Heart left ventricle (tissue), 16 donors: ENCODE data around the gene INO80C. TPM values are rescaled to one million over a fixed set of nuclear protein-coding genes. Genes with fewer than 3 reads are reported as not detected.

Source experiments
- ATAC-seq, 4 donors: fragments of 200-7000 bp; cut with Tn5 transposase; one replicate each; pipeline ENCODE4 v1.9.1; 2020 to 2022; ENCODE audit warnings: moderate library complexity in 4 of 4, mild to moderate bottlenecking in 3 of 4, moderate number of reproducible peaks in 1 of 4
- DNase-seq, 5 donors: peaks; one replicate each; pipeline ENCODE4 v3.0.0-alpha.2; 2020
- H3K27ac ChIP-seq, 12 donors: fragments of 200-600 bp; sonication (generic) in 4 of 12; one replicate each; pipeline versions ENCODE4 v1.5.0 to v1.8.0; 2016 to 2022; ENCODE audit warnings: mild to moderate bottlenecking in 2 of 12
- H3K27me3 ChIP-seq, 9 donors: fragments of 200-600 bp; sonication (generic) in 2 of 9; one replicate each; pipeline versions ENCODE4 v1.5.1 to v1.8.0; 2016 to 2022; ENCODE audit warnings: mild to moderate bottlenecking in 3 of 9
- H3K36me3 ChIP-seq, 9 donors: fragments of 200-600 bp; sonication (generic) in 2 of 9; one replicate each; pipeline versions ENCODE4 v1.5.0 to v1.8.0; 2018 to 2022; ENCODE audit warnings: mild to moderate bottlenecking in 2 of 9
- H3K4me1 ChIP-seq, 12 donors: fragments of 200-600 bp; sonication (generic) in 4 of 12; one replicate each; pipeline versions ENCODE4 v1.5.0 to v1.8.0; 2016 to 2022; ENCODE audit warnings: mild to moderate bottlenecking in 3 of 12
- H3K4me3 ChIP-seq, 12 donors: fragments of 200-600 bp; sonication (generic) in 4 of 12; one replicate each; pipeline versions ENCODE4 v1.5.0 to v1.8.0; 2017 to 2022; ENCODE audit warnings: mild to moderate bottlenecking in 9 of 12, moderate library complexity in 4 of 12
- H3K9me3 ChIP-seq, 12 donors: fragments of 200-600 bp; sonication (generic) in 4 of 12; one replicate each; pipeline versions ENCODE4 v1.5.0 to v1.8.0; 2016 to 2022; ENCODE audit warnings: mild to moderate bottlenecking in 1 of 12
- CTCF ChIP-seq, 12 donors: fragments of 200-600 bp; sonication (generic) in 4 of 12; IDR thresholded peaks; one replicate each; pipeline versions ENCODE4 v1.5.0 to v1.8.0; 2018 to 2022; ENCODE audit warnings: antibody characterized with exemption in 12 of 12, mild to moderate bottlenecking in 5 of 12
- POLR2A ChIP-seq, 2 donors: fragments of 450-650 bp; IDR thresholded peaks; one replicate each; pipeline ENCODE4 v1.6.1; 2017; ENCODE audit warnings: antibody characterized with exemption in 2 of 2, mild to moderate bottlenecking in 2 of 2, moderate library complexity in 2 of 2
- WGBS, 4 donors: extraction: QIAGEN DNeasy Blood & Tissue Kit in 2 of 4; methylation state at CpG; one replicate each; pipeline versions ENCODE4 v1.1.5 to v1.1.7; 2013 to 2018; 5-methylcytosine and 5-hydroxymethylcytosine counted together
- intact Hi-C, 10 donors: fragments of 100-400 bp; cut with DNase I; formaldehyde crosslinking; loops; one replicate each; pipeline versions ENCODE4 v1.11.1 to v1.14.2; 2022
- polyA plus RNA-seq, 2 donors: library from polyadenylated mRNA; stranded (reverse); fragments of 200-250 nt; gene quantifications; one replicate each; pipeline ENCODE4 v1.2.3, GENCODE V29; 2013
- total RNA-seq, 9 donors: library from RNA; depleted of rRNA in 2 of 9; stranded (reverse); fragments of >200 nt in 2 of 9; fragmentation: NEBNext Ultra II Directional in 3 of 9; extraction: Animal tissue kit (Norgen Biotek cat#: 25700) in 3 of 9; gene quantifications; one replicate each; pipeline versions ENCODE4 v1.1.0 to v1.2.4, GENCODE V29; 2016 to 2023
- donor health status: ischemic (EF 13 %, LVEDD 7.1; RV severe dilation, severe dysfunction).
- donor health status: healthy with polysubstance abuse.
- donor health status: DM: no; HTN: yes; CAD: no.
- donor health status: DM: no; HTN: no; CAD: no.
- donor health status: ischemic (EF 25% LVEDD 6.9; RV normal size, moderate dysfunction).
- donor health status: ischemic (EF 25% LVEDD 5.7; RV mildly dilated, moderate dysfunction).
- donor health status: healthy.
- donor health status: DM: yes; HTN: yes; CAD: no.
- donor health status: ischemic (EF 35%, LVEDD 5.7; RV mildly dilated, moderate dysfunction).
- donor health status: nonischemic (EF 11% LVEDD 7.7; RV severe dilation, severe dysfunction).
- donor health status: DM: yes; HTN: yes; CAD: no.
- donor health status: PGD.
- donor health status: ischemic (EF 29% LVEDD 5.4; RV normal size, mild dysfunction).
- donor health status: nonischemic (EF 23%, LVEDD 6.1; RV moderate dilation, normal function).

INO80C gene
- total and polyA plus RNA-seq, 11 donors = 5.6 to 29.0 (median 22.3) TPM

GRCh38 chr18:35519148-35519899, 21.6 kb upstream of the INO80C start:
- H3K36me3 ChIP-seq = no peaks in the 10 kb centered on the region
- no peak for TF ChIP-seq POLR2A (IDR thresholded peaks at IDR 0.05)
- TF ChIP-seq CTCF (IDR thresholded peaks at IDR 0.05) = no peak
- H3K4me3 ChIP-seq = no peak overlapping the region
- intact Hi-C loops = loop anchor here in 2 of 10 donors (5.0 to 10.0 kb wide), 2 partner anchors 63 to 285 kb away; partner anchors contain the start of gene GALNT1 (in 1 of the 2)
- WGBS, 4 donors = 76 to 84% (median 82%) methylated on average over 7 of the region's 7 CpGs
- DNase-seq (no peak), ATAC-seq (no peak)
- H3K27me3 ChIP-seq = no peaks in the 10 kb centered on the region
- H3K27ac ChIP-seq = no peak overlapping the region
- H3K9me3 ChIP-seq = no peaks in the 10 kb centered on the region
- H3K4me1 ChIP-seq = peaks cover 0 to 40% (median 12%) of the 10 kb centered on the region in 12 donors

DNA sequence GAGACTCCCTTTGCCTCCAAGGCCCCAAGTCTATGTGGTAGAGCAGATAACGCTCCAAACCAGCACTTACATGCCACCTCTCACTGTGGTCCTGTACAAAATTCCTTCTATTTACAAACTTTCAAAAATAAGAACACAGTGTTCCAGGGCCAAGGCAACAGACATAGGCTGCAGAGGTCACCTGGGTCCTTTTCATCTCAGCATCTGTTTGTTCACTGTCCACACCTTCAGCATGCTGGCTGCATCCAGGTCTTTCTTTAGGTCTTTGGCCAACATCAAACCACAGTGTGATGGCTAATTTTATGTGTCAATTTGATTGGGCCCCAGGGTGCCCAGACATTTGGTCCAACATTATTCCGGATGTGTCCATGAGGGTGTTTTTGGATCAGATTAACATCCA, 20.0 kb upstream of the INO80C start:
- peaks cover 0 to 34% (median 14%) of the 10 kb centered on the region in 12 donors for H3K4me1 ChIP-seq
- ATAC-seq = no peak
- H3K4me3 ChIP-seq = no peak overlapping the region
- DNase-seq = no peak
- no peaks in the 10 kb centered on the region for H3K36me3 ChIP-seq
- TF ChIP-seq CTCF (IDR thresholded peaks at IDR 0.05) (no peak), POLR2A (IDR thresholded peaks at IDR 0.05) (no peak)
- no peaks in the 10 kb centered on the region for H3K9me3 ChIP-seq
- H3K27ac ChIP-seq = peak overlapping the region in 1 of 12 donors; percentile 46
- WGBS, 4 donors = 96 to 100% (median 97%) methylated on average over 2 of the region's 2 CpGs
- intact Hi-C loops = loop anchor here in 2 of 10 donors (5.0 to 10.0 kb wide), 2 partner anchors 65 to 283 kb away; partner anchors contain the start of gene GALNT1 (in 1 of the 2)
- H3K27me3 ChIP-seq = no peaks in the 10 kb centered on the region

GRCh38 chr18:35516789-35517188, 19.0 kb upstream of the INO80C start:
- peak overlapping the region in 7 of 12 donors; percentile 5 to 59 (median 22) for H3K27ac ChIP-seq
- ATAC-seq (peak in 1 of 4 donors; percentile 63), DNase-seq (peak in 1 of 5 donors; percentile 41)
- no peaks in the 10 kb centered on the region for H3K9me3 ChIP-seq
- TF ChIP-seq CTCF (IDR thresholded peaks at IDR 0.05) (no peak), POLR2A (IDR thresholded peaks at IDR 0.05) (no peak)
- H3K36me3 ChIP-seq = no peaks in the 10 kb centered on the region
- no peak overlapping the region for H3K4me3 ChIP-seq
- WGBS, 4 donors = 52 to 71% (median 64%) methylated on average over 3 of the region's 3 CpGs
- peaks cover 0 to 29% (median 14%) of the 10 kb centered on the region in 12 donors for H3K4me1 ChIP-seq
- intact Hi-C loops = loop anchor here in 2 of 10 donors (5.0 to 10.0 kb wide), 2 partner anchors 66 to 282 kb away; partner anchors contain the start of gene GALNT1 (in 1 of the 2)
- no peaks in the 10 kb centered on the region for H3K27me3 ChIP-seq

DNA sequence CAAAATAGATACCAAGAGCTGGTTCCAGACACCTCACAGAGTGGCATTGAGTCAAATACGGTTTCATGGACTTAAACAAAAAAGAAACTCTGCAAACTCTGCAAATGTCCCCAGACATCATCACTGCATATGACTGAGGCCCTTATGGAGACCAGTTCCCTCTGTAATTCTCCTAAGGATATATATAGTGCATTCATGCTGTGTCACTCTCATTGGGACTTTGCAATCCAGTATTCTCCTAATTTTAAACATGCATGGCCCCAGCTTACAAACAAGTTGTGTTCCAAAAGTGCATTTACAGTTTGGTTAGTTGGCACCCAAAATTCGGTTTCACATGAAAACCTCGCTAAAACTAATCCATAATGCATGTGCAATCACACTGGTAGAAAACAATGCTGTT, 18.6 kb upstream of the INO80C start:
- TF ChIP-seq CTCF (IDR thresholded peaks at IDR 0.05) (no peak), POLR2A (IDR thresholded peaks at IDR 0.05) (no peak)
- ATAC-seq (no peak), DNase-seq (no peak)
- intact Hi-C loops = loop anchor here in 2 of 10 donors (5.0 to 10.0 kb wide), 2 partner anchors 66 to 282 kb away; partner anchors contain the start of gene GALNT1 (in 1 of the 2)
- WGBS, 4 donors = 70 to 92% (median 84%) methylated on average over 3 of the region's 3 CpGs
- peak overlapping the region in 5 of 12 donors; percentile 5 to 44 (median 32) for H3K27ac ChIP-seq
- H3K4me1 ChIP-seq = peaks cover 0 to 29% (median 14%) of the 10 kb centered on the region in 12 donors
- no peaks in the 10 kb centered on the region for H3K27me3 ChIP-seq
- H3K36me3 ChIP-seq = no peaks in the 10 kb centered on the region
- H3K4me3 ChIP-seq = no peak overlapping the region
- H3K9me3 ChIP-seq = no peaks in the 10 kb centered on the region
